NCI-H69 (cell line): ENCODE data around the gene KCTD7.
"Not testable (repeated sequence)": the region's sequence is repeated elsewhere in the genome, so short reads cannot be mapped to it uniquely, and the experiment has no call there.

Experiments used
- DNase-seq: peaks from one replicate; lab custom pipeline; 2025; lab: John Stamatoyannopoulos, UW

The KCTD7 gene

GRCh38 chr7:66682350-66683093, 53.8 kb downstream of the KCTD7 start:
- DNase-seq = peak; percentile 64

GRCh38 chr7:66683094-66683769, 54.6 kb downstream of the KCTD7 start:
- not testable (repeated sequence) for DNase-seq

- DNase-seq = no peak
Measured at GRCh38 chr7:66683770-66684123, 55.1 kb downstream of the KCTD7 start.

GRCh38 chr7:66685663-66686062, 57.0 kb downstream of the KCTD7 start:
- not testable (repeated sequence) for DNase-seq

GRCh38 chr7:66687186-66687585, 58.5 kb downstream of the KCTD7 start:
- no peak for DNase-seq

- DNase-seq = not testable (repeated sequence)
Measured at GRCh38 chr7:66687672-66688071, 59.0 kb downstream of the KCTD7 start.

- no peak for DNase-seq
Measured at GRCh38 chr7:66689081-66689480, 60.4 kb downstream of the KCTD7 start.

GRCh38 chr7:66693331-66693730, 64.7 kb downstream of the KCTD7 start:
- no peak for DNase-seq
